Nucleus accumbens (tissue), 56 donors: ENCODE data around the gene SEC31A.
A peak's percentile ranks its signal among the peaks of the same experiment; 100 is the strongest.

Experiments used
- DNase-seq, 56 donors: peaks; one replicate each; lab custom pipeline; 2025; lab: John Stamatoyannopoulos, UW

The SEC31A gene

DNA sequence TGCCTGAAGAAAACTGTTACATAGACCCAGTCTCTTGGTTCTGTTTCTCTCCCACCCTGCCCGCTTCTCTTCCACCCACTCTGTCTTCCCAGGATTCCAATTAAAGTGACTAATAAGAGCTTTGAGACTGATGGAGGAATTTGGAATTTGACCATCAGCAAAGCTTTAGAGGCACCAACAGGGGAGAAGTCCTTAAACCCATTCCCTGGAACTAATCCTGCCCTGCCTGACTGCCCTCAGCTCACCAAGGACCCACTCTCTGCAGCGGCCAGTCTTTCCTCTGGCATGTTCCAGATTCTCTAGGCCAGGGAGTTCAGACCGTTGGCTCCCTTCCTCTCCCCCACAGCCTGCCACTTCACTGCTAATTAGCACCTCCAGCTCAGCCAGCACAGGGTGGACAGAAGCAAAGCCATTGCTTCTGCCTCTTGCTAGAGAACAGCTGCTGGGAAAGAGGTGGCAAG is 116.2 kb downstream of the SEC31A start:
- peak in 46 of 56 donors; percentile 12 to 85 (median 46) for DNase-seq

- peak in 39 of 56 donors; percentile 10 to 75 (median 48) for DNase-seq
Observed at GRCh38 chr4:82773057-82773456, 117.9 kb downstream of the SEC31A start.

GRCh38 chr4:82770607-82771006 is 120.3 kb downstream of the SEC31A start:
- DNase-seq: peak in 52 of 56 donors; percentile 17 to 93 (median 70)
